GM11168 (cell line): Measurements from ENCODE around the gene GKN2.

Source experiments
- in situ Hi-C: fragments of 300-500 bp; cut with MboI; formaldehyde crosslinking; loops from one replicate; pipeline ENCODE4 v1.12.0; 2022; ENCODE audit warnings: low sequenced_read_pairs; ENCODE audit not compliant: unreplicated experiment

The GKN2 gene

GRCh38 chr2:68925295-68925896, 27.3 kb downstream of the GKN2 start:
- in situ Hi-C loops, result no loop called here

GRCh38 chr2:68921646-68922045, 31.0 kb downstream of the GKN2 start:
- in situ Hi-C loops, result loop anchor here (25.0 kb wide), 1 partner anchor 184 kb away; the partner anchor contains the start of gene ARHGAP25

- in situ Hi-C loops, result loop anchor here (25.0 kb wide), 1 partner anchor 183 kb away; the partner anchor contains the start of gene ARHGAP25
Measured at GRCh38 chr2:68920481-68921170, 32.1 kb downstream of the GKN2 start.

GRCh38 chr2:68918497-68918896, 34.2 kb downstream of the GKN2 start:
- in situ Hi-C loops, result loop anchor here (10.0 to 25.0 kb wide), 2 partner anchors 181 to 444 kb away; partner anchors contain the start of gene ARHGAP25

GRCh38 chr2:68917034-68917718, 35.5 kb downstream of the GKN2 start:
- in situ Hi-C loops, result loop anchor here (10.0 to 25.0 kb wide), 2 partner anchors 180 to 442 kb away; partner anchors contain the start of gene ARHGAP25

GRCh38 chr2:68916226-68916625, 36.5 kb downstream of the GKN2 start:
- in situ Hi-C loops, result loop anchor here (10.0 to 25.0 kb wide), 2 partner anchors 179 to 441 kb away; partner anchors contain the start of gene ARHGAP25

- in situ Hi-C loops, result loop anchor here (10.0 to 25.0 kb wide), 2 partner anchors 178 to 441 kb away; partner anchors contain the start of gene ARHGAP25
Measured at GRCh38 chr2:68915393-68915792, 37.3 kb downstream of the GKN2 start.

GRCh38 chr2:68913359-68913758, 39.3 kb downstream of the GKN2 start:
- in situ Hi-C loops, result loop anchor here (10.0 to 25.0 kb wide), 2 partner anchors 176 to 439 kb away; partner anchors contain the start of gene ARHGAP25

GRCh38 chr2:68912732-68913131, 40.0 kb downstream of the GKN2 start:
- in situ Hi-C loops, result loop anchor here (10.0 to 25.0 kb wide), 2 partner anchors 175 to 438 kb away; partner anchors contain the start of gene ARHGAP25

- in situ Hi-C loops, result loop anchor here (10.0 to 25.0 kb wide), 2 partner anchors 175 to 437 kb away; partner anchors contain the start of gene ARHGAP25
Measured at GRCh38 chr2:68912111-68912510, 40.6 kb downstream of the GKN2 start.

GRCh38 chr2:68911709-68912108, 41.0 kb downstream of the GKN2 start:
- in situ Hi-C loops, result loop anchor here (10.0 to 25.0 kb wide), 2 partner anchors 174 to 437 kb away; partner anchors contain the start of gene ARHGAP25

GRCh38 chr2:68911246-68911645, 41.4 kb downstream of the GKN2 start:
- in situ Hi-C loops, result loop anchor here (10.0 to 25.0 kb wide), 2 partner anchors 174 to 436 kb away; partner anchors contain the start of gene ARHGAP25

GRCh38 chr2:68909793-68910674, 42.7 kb downstream of the GKN2 start:
- in situ Hi-C loops, result loop anchor here (10.0 to 25.0 kb wide), 2 partner anchors 173 to 435 kb away; partner anchors contain the start of gene ARHGAP25

- in situ Hi-C loops, result loop anchor here (25.0 kb wide), 1 partner anchor 171 kb away; the partner anchor contains the start of gene ARHGAP25
Measured at GRCh38 chr2:68908392-68908970, 44.2 kb downstream of the GKN2 start.

- in situ Hi-C loops, result loop anchor here (25.0 kb wide), 1 partner anchor 171 kb away; the partner anchor contains the start of gene ARHGAP25
Measured at GRCh38 chr2:68907920-68908253, 44.8 kb downstream of the GKN2 start.

GRCh38 chr2:68907232-68907919, 45.3 kb downstream of the GKN2 start:
- in situ Hi-C loops, result loop anchor here (25.0 kb wide), 1 partner anchor 170 kb away; the partner anchor contains the start of gene ARHGAP25

GRCh38 chr2:68906716-68907115, 46.0 kb downstream of the GKN2 start:
- in situ Hi-C loops, result loop anchor here (25.0 kb wide), 1 partner anchor 169 kb away; the partner anchor contains the start of gene ARHGAP25

- in situ Hi-C loops, result loop anchor here (25.0 kb wide), 1 partner anchor 168 kb away; the partner anchor contains the start of gene ARHGAP25
Measured at GRCh38 chr2:68905116-68905515, 47.6 kb downstream of the GKN2 start.
